ENCODE measurements around the gene TMEM98.
"Not testable (repeated sequence)": the region's sequence is repeated elsewhere in the genome, so short reads cannot be mapped to it uniquely, and the experiment has no call there.

TMEM98 gene

DNA sequence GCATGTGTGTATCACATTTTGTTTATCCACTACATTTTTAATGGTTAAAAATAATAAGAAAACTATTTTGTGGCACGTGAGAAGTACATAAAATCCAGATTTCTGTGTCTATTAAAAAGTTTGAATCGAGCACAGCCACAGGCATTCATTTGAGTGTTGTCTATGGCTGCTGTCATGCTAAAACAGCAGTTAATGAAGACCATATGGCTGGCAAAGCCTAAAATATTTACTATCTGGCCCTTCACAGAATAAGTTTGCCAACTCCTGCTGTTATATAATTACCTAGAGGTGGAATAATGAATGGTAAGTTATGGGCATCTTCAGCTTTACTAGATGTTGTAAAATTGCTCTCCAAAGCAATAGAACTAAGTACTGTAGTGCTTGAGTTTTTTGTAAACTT, 30.5 kb downstream of the TMEM98 start:
- DNase-seq (ENCODE audit: low read depth): no peak
- no peak for TF ChIP-seq MYC (IDR thresholded peaks at IDR 0.05; ENCODE audit: low read depth, low read length)
- TF ChIP-seq, protein P1, sequence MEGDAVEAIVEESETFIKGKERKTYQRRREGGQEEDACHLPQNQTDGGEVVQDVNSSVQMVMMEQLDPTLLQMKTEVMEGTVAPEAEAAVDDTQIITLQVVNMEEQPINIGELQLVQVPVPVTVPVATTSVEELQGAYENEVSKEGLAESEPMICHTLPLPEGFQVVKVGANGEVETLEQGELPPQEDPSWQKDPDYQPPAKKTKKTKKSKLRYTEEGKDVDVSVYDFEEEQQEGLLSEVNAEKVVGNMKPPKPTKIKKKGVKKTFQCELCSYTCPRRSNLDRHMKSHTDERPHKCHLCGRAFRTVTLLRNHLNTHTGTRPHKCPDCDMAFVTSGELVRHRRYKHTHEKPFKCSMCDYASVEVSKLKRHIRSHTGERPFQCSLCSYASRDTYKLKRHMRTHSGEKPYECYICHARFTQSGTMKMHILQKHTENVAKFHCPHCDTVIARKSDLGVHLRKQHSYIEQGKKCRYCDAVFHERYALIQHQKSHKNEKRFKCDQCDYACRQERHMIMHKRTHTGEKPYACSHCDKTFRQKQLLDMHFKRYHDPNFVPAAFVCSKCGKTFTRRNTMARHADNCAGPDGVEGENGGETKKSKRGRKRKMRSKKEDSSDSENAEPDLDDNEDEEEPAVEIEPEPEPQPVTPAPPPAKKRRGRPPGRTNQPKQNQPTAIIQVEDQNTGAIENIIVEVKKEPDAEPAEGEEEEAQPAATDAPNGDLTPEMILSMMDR (IDR thresholded peaks at IDR 0.05; ENCODE audit: low read depth, low read length): no peak
- no peak for TF ChIP-seq POLR2A (IDR thresholded peaks at IDR 0.05; ENCODE audit: extremely low read depth, insufficient read length)
- TF ChIP-seq, protein P2, sequence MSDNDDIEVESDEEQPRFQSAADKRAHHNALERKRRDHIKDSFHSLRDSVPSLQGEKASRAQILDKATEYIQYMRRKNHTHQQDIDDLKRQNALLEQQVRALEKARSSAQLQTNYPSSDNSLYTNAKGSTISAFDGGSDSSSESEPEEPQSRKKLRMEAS (IDR thresholded peaks at IDR 0.05; ENCODE audit: low read depth, low read length): no peak
- no peak overlapping the region for H3K4me3 ChIP-seq (ENCODE audit: low read depth, low read length)

DNA sequence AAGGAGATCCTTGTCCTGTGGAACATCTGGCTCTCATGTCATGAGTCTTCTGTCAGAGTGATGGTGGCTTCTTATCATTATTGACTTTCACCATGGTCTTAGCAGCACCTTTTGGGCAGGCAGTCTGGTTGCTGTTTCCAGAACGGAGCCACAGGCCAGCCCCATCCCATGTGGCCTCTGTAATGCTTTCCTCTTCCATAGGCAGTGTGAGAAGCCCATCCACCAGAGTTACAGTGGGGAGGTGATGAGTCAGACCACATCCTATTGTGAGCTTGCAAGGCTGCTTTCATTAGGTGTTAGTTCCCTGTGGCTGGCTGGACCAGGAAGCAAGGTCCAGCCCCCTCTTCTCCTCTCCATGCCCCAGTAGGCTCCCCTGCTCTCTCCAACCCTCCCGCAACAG, 32.9 kb downstream of the TMEM98 start:
- H3K4me3 ChIP-seq (ENCODE audit: low read depth, low read length): no peak overlapping the region
- TF ChIP-seq MYC (IDR thresholded peaks at IDR 0.05; ENCODE audit: low read depth, low read length) (no peak), POLR2A (IDR thresholded peaks at IDR 0.05; ENCODE audit: extremely low read depth, insufficient read length) (no peak)
- TF ChIP-seq, protein P1 (IDR thresholded peaks at IDR 0.05; ENCODE audit: low read depth, low read length): no peak
- TF ChIP-seq, protein P2 (IDR thresholded peaks at IDR 0.05; ENCODE audit: low read depth, low read length): no peak
- no peak for DNase-seq (ENCODE audit: low read depth)

DNA sequence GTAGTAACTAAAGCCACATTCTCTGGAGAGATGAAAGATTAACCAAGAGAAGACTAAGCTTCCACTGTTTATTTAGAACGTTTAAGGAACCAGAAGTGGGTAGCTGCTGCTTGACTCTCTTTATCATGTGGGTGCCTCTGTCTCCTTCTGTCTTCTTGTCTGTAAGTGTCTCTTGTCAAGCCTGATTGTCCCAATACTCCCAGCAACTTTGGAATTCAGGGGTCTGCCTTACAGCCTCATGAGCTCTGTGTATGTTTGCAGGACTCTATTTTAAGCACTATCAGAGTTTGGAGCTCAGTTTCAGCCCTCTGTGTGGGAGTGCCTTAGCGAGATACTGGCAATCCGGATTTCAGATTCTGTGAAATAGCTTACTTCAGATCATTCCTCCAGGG, 34.4 kb downstream of the TMEM98 start:
- TF ChIP-seq MYC (IDR thresholded peaks at IDR 0.05; ENCODE audit: low read depth, low read length) (no peak), POLR2A (IDR thresholded peaks at IDR 0.05; ENCODE audit: extremely low read depth, insufficient read length) (no peak)
- TF ChIP-seq, protein P2 (IDR thresholded peaks at IDR 0.05; ENCODE audit: low read depth, low read length): no peak
- TF ChIP-seq, protein P1 (IDR thresholded peaks at IDR 0.05; ENCODE audit: low read depth, low read length): no peak
- DNase-seq (ENCODE audit: low read depth): no peak
- no peak overlapping the region for H3K4me3 ChIP-seq (ENCODE audit: low read depth, low read length)

DNA sequence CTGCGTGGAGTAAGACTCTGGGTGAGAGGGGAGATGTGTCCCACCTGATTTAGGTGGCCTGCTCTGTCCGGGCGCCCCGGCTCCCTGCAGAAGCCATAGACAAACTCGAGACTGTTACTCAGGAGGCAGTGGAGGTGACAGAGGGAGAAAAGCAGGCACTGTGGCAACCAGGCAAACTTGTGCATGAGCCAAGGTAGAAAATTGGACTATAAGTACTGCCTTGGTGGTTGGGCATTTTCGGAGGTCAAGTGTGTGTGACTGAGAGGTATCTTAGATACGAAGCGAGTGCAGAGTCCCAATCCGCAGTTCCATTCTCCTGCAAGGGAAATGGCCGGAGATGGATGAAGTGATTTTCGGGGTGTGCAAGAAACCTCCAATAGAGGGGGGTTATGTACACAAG, 36.6 kb downstream of the TMEM98 start:
- TF ChIP-seq MYC (IDR thresholded peaks at IDR 0.05; ENCODE audit: low read depth, low read length) (no peak), POLR2A (IDR thresholded peaks at IDR 0.05; ENCODE audit: extremely low read depth, insufficient read length) (no peak)
- TF ChIP-seq, protein P1 (IDR thresholded peaks at IDR 0.05; ENCODE audit: low read depth, low read length): no peak
- TF ChIP-seq, protein P2 (IDR thresholded peaks at IDR 0.05; ENCODE audit: low read depth, low read length): no peak
- no peak overlapping the region for H3K4me3 ChIP-seq (ENCODE audit: low read depth, low read length)
- DNase-seq (ENCODE audit: low read depth): no peak

DNA sequence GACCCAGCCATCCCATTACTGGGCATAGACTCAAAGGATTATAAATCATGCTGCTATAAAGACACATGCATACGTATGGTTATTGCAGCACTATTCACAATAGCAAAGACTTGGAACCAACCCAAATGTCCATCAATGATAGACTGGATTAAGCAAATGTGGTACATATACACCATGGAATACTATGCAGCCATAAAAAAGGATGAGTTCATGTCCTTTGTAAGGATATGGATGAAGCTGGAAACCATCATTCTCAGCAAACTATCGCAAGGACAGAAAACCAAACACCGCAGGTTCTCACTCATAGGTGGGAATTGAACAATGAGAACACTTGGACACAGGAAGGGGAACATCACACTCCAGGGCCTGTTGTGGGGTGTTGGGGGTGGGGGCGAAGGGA, 41.3 kb downstream of the TMEM98 start:
- not testable (repeated sequence) for DNase-seq (ENCODE audit: low read depth); H3K4me3 ChIP-seq (ENCODE audit: low read depth, low read length)

DNA sequence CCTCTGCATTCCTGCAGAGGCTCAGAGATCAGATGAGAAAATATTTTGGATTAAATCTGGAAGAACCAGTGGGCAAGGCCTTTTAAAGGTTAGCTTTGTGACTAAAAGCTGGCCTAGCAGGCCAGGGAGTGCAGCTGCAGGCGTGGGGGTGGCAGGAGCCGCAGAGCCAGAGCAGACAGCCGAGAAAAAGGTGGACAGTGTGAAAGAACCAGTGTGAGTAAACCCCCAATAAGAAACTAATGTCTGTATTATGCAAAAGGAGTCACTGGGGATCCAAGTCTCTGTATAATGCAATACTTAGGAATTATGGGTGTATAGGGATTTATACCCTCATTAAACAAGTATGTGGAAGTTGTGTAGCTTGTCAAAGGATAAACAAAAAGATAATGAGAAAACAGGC, 42.3 kb downstream of the TMEM98 start:
- no peak overlapping the region for H3K4me3 ChIP-seq (ENCODE audit: low read depth, low read length)
- DNase-seq (ENCODE audit: low read depth): no peak
- TF ChIP-seq MYC (IDR thresholded peaks at IDR 0.05; ENCODE audit: low read depth, low read length) (no peak), POLR2A (IDR thresholded peaks at IDR 0.05; ENCODE audit: extremely low read depth, insufficient read length) (no peak)
- TF ChIP-seq, protein P2 (IDR thresholded peaks at IDR 0.05; ENCODE audit: low read depth, low read length): no peak
- TF ChIP-seq, protein P1 (IDR thresholded peaks at IDR 0.05; ENCODE audit: low read depth, low read length): no peak
